Endothelial cell of umbilical vein (primary cell): Measurements from ENCODE around the gene LMBR1L. TPM values are rescaled to one million over a fixed set of nuclear protein-coding genes. Genes with fewer than 3 reads are reported as not detected.

Experiments used
- BruUV-seq: library from RNA; stranded (reverse); fragments of 400-500 nt; replicated peaks from 2 replicates; lab custom pipeline; 2021; lab: Mats Ljungman, UMichigan
- CTCF ChIA-PET: fragments of 300-600, 350-600 bp; sonication (Branson Sonifier 250); formaldehyde crosslinking; loops from one replicate; lab custom pipeline; 2021; ENCODE audit warnings: antibody characterized with exemption, inconsistent platforms; lab: Charles Lee
- POLR2A ChIA-PET: fragments of 300-600, 350-600 bp; sonication (Branson Sonifier 250); formaldehyde crosslinking; loops from one replicate; lab custom pipeline; 2021; ENCODE audit warnings: antibody characterized with exemption, inconsistent platforms; lab: Charles Lee
- DNase-seq: peaks from one replicate; pipeline ENCODE4 v3.0.0-alpha.2; 2011; ENCODE audit warnings: low read depth, low spot score
- FAIRE-seq: peaks from 2 replicates; lab custom pipeline; 2011; peaks lifted over from hg19 to GRCh38; lab: Jason Lieb, UNC
- H2AFZ ChIP-seq: 2 replicates; pipeline ENCODE4 v1.6.0; 2012; ENCODE audit warnings: low read depth, low read length, control low read depth, inconsistent platforms
- H3K27ac ChIP-seq: 2 replicates; pipeline ENCODE4 v1.5.1; 2011; ENCODE audit warnings: low read depth, mild to moderate bottlenecking, control low read depth, low read length, moderate library complexity; ENCODE audit not compliant: insufficient read depth
- H3K27me3 ChIP-seq, 2 experiments: 2 replicates each; pipeline versions ENCODE4 v1.6.0 to v1.6.1; 2011; ENCODE audit warnings: low read length in 2 of 2, mixed read lengths in 1 of 2; ENCODE audit not compliant: control insufficient read depth in 2 of 2, insufficient read depth in 2 of 2
- H3K36me3 ChIP-seq, 2 experiments: 2 replicates in 1 of 2; 3 replicates in 1 of 2; pipeline ENCODE4 v1.5.1; 2011; ENCODE audit warnings: low read length in 2 of 2, mild to moderate bottlenecking in 1 of 2, moderate library complexity in 1 of 2; ENCODE audit not compliant: control insufficient read depth in 2 of 2, insufficient read depth in 2 of 2; ENCODE audit errors: extremely low read depth in 1 of 2
- H3K4me1 ChIP-seq: 3 replicates; pipeline ENCODE4 v1.5.1; 2011; ENCODE audit warnings: mild to moderate bottlenecking, low read length; ENCODE audit not compliant: control insufficient read depth, insufficient read depth; ENCODE audit errors: extremely low read depth
- H3K4me2 ChIP-seq: 2 replicates; pipeline ENCODE4 v1.6.1; 2011; ENCODE audit warnings: low read length, control low read depth, mixed read lengths; ENCODE audit not compliant: insufficient read depth
- H3K4me3 ChIP-seq, 3 experiments: fragments of 200-600 bp in 1 of 3; sonication (generic), shearing (Covaris generic) in 1 of 3; replicated peaks in 1 of 3; 2 replicates each; pipeline ENCODE4 v1.5.1; 2011 to 2016; ENCODE audit warnings: control low read depth in 3 of 3, low read length in 3 of 3, mild to moderate bottlenecking in 2 of 3, inconsistent platforms in 1 of 3, low read depth in 1 of 3, moderate library complexity in 1 of 3; ENCODE audit not compliant: insufficient read depth in 1 of 3
- H3K79me2 ChIP-seq: 2 replicates; pipeline ENCODE4 v1.6.0; 2012; ENCODE audit warnings: low read length, inconsistent platforms; ENCODE audit not compliant: control insufficient read depth, insufficient read depth
- H3K9ac ChIP-seq: replicated peaks from 2 replicates; pipeline ENCODE3; 2011; ENCODE audit warnings: low read length, control low read depth; ENCODE audit not compliant: insufficient read depth; ENCODE audit errors: extremely low read depth
- H3K9me1 ChIP-seq: replicated peaks from 3 replicates; pipeline ENCODE4 v1.6.0; 2011; ENCODE audit warnings: mild to moderate bottlenecking, low read length; ENCODE audit not compliant: control insufficient read depth, insufficient read depth; ENCODE audit errors: extremely low read depth
- H3K9me3 ChIP-seq: replicated peaks from 2 replicates; pipeline ENCODE4 v1.5.1; 2012; ENCODE audit warnings: low read length, inconsistent platforms; ENCODE audit not compliant: control insufficient read depth, insufficient read depth
- H4K20me1 ChIP-seq: replicated peaks from 2 replicates; pipeline ENCODE3; 2011; ENCODE audit warnings: mild to moderate bottlenecking, low read length; ENCODE audit not compliant: control insufficient read depth, insufficient read depth; ENCODE audit errors: extremely low read depth
- EZH2 ChIP-seq: IDR thresholded peaks from 2 replicates; pipeline ENCODE4 v1.6.1; 2012; ENCODE audit warnings: borderline replicate concordance, low read depth, mild to moderate bottlenecking, moderate library complexity, low read length, inconsistent platforms; ENCODE audit not compliant: severe bottlenecking
- FOS ChIP-seq: IDR thresholded peaks from 2 replicates; pipeline ENCODE4 v1.6.1; 2011; ENCODE audit warnings: mild to moderate bottlenecking, low read length, moderate library complexity, borderline replicate concordance; ENCODE audit not compliant: insufficient read depth
- GATA2 ChIP-seq: IDR thresholded peaks from 2 replicates; pipeline ENCODE4 v1.7.0; 2011; ENCODE audit warnings: low read depth, mild to moderate bottlenecking, moderate library complexity, mixed read lengths, low read length; ENCODE audit not compliant: insufficient read length, insufficient read depth
- JUN ChIP-seq: IDR thresholded peaks from 2 replicates; pipeline ENCODE4 v1.6.1; 2011; ENCODE audit warnings: borderline replicate concordance, low read depth; ENCODE audit not compliant: insufficient read length, insufficient read depth
- MYC ChIP-seq: IDR thresholded peaks from one replicate; pipeline ENCODE4 v1.6.1; 2011; ENCODE audit warnings: mild to moderate bottlenecking, low read depth, low read length
- POLR2A ChIP-seq: IDR thresholded peaks from 2 replicates; pipeline ENCODE4 v1.6.1; 2012; ENCODE audit warnings: low read depth, mild to moderate bottlenecking, control low read depth, low read length
- POLR2AphosphoS5 ChIP-seq: IDR thresholded peaks from 2 replicates; pipeline ENCODE4 v1.6.1; 2012; ENCODE audit warnings: low read depth, mild to moderate bottlenecking, control low read depth, low read length, moderate library complexity; ENCODE audit not compliant: insufficient read depth
- dilution Hi-C: fragments of 300-500 bp; cut with MboI; formaldehyde crosslinking; loops from one replicate; pipeline ENCODE4 v1.15.0; 2019; ENCODE audit warnings: low sequenced_read_pairs; ENCODE audit not compliant: extremely low pct_ligation_motif_present
- intact Hi-C: fragments of 100-400 bp; cut with micrococcal nuclease; formaldehyde crosslinking; loops from one replicate; pipeline ENCODE4 v1.10.0; 2022
- polyA plus RNA-seq, 4 experiments: library from polyadenylated mRNA; depleted of rRNA in 3 of 4; stranded (reverse) in 3 of 4; unstranded in 1 of 4; fragments of >200 nt; gene quantifications; 2 replicates each; pipeline versions ENCODE4 v1.2.1 to v1.2.3, GENCODE V29; 2011 to 2012; ENCODE audit warnings: missing spikeins in 1 of 4
- total RNA-seq: library from RNA; stranded (reverse); gene quantifications from 2 replicates; pipeline ENCODE4 v1.2.3, GENCODE V29; 2021
- TF ChIP-seq, protein P1 (sequence below): IDR thresholded peaks from 2 replicates; pipeline ENCODE4 v1.6.1; 2011; ENCODE audit not compliant: insufficient read depth, insufficient read length
- TF ChIP-seq, protein P2 (sequence below), 2 donors: IDR thresholded peaks; 1 replicate in 1 of 2; 2 replicates in 1 of 2; pipeline ENCODE4 v1.5.1; 2011; ENCODE audit warnings: low read length in 2 of 2, mild to moderate bottlenecking in 2 of 2, moderate library complexity in 2 of 2, control low read depth in 1 of 2, inconsistent platforms in 1 of 2, low read depth in 1 of 2; ENCODE audit not compliant: insufficient read depth in 1 of 2; ENCODE audit errors: extremely low read depth in 1 of 2

LMBR1L gene
- total and polyA plus RNA-seq, 2 donors (not counting 3 experiments of a cell fraction or from before 2014, with no cell fraction given): 78.3 to 106 TPM

DNA sequence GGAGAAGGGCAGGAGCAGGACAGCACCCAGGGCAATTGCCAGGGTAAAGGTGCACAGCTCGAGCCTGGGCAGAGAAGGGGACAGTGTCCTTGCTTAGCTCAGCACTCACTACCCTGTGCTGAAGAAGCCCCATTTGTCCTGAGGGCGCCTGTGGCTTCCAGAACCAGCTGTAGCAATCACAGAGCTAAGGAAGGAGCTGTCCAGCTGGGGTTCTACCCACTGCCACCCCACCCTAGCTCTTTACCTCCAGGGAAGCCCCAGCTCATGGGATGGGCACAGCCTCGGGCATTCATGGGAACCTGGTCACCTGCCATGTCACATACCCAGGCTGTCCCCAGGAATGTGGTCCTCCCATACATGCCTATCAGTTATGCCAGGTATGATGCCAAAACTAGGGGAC lies 5.8 kb downstream of the LMBR1L start:
- intact Hi-C loops (no loop called here), dilution Hi-C loops (no loop called here)
- ChIA-PET CTCF (interaction anchor here (0.7 to 10.7 kb wide), 9 partner anchors 10 to 130 kb away, joined by 3 to 188 read pairs (median 10); partner anchors contain the start of gene DHH), POLR2A (interaction anchor here (1.6 to 1.7 kb wide), 2 partner anchors 17 to 25 kb away, joined by 4 to 6 read pairs; no protein-coding TSS in a partner anchor)
- no peak for FAIRE-seq
- no peak overlapping the region for H3K4me3 ChIP-seq
- H3K4me2 ChIP-seq: no peak overlapping the region
- H3K9me3 ChIP-seq: no peaks in the 10 kb centered on the region
- no peaks in the 10 kb centered on the region for H3K9me1 ChIP-seq
- H3K36me3 ChIP-seq: peaks cover 12 to 55% of the 10 kb centered on the region in 2 experiments
- no peak for DNase-seq
- no peak overlapping the region for H3K9ac ChIP-seq
- no peak overlapping the region for H2AFZ ChIP-seq
- no peaks in the 10 kb centered on the region for H3K27me3 ChIP-seq
- no peaks in the 10 kb centered on the region for H4K20me1 ChIP-seq
- no peak overlapping the region for H3K27ac ChIP-seq
- peaks cover 22% of the 10 kb centered on the region for H3K79me2 ChIP-seq
- H3K4me1 ChIP-seq: peaks cover 38% of the 10 kb centered on the region
- TF ChIP-seq FOS (no peak), POLR2A (no peak), MYC (no peak), GATA2 (no peak), POLR2AphosphoS5 (no peak), EZH2 (no peak), JUN (no peak)
- TF ChIP-seq, protein P1, sequence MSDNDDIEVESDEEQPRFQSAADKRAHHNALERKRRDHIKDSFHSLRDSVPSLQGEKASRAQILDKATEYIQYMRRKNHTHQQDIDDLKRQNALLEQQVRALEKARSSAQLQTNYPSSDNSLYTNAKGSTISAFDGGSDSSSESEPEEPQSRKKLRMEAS: no peak
- TF ChIP-seq, protein P2, sequence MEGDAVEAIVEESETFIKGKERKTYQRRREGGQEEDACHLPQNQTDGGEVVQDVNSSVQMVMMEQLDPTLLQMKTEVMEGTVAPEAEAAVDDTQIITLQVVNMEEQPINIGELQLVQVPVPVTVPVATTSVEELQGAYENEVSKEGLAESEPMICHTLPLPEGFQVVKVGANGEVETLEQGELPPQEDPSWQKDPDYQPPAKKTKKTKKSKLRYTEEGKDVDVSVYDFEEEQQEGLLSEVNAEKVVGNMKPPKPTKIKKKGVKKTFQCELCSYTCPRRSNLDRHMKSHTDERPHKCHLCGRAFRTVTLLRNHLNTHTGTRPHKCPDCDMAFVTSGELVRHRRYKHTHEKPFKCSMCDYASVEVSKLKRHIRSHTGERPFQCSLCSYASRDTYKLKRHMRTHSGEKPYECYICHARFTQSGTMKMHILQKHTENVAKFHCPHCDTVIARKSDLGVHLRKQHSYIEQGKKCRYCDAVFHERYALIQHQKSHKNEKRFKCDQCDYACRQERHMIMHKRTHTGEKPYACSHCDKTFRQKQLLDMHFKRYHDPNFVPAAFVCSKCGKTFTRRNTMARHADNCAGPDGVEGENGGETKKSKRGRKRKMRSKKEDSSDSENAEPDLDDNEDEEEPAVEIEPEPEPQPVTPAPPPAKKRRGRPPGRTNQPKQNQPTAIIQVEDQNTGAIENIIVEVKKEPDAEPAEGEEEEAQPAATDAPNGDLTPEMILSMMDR (IDR thresholded peaks at IDR 0.05; ENCODE audit: extremely low read depth in 1 of 2, insufficient read depth in 1 of 2, low read depth in 1 of 2, low read length in 2 of 2): no peak
- BruUV-seq: no TSS peak
